Lower leg skin (tissue), 4 donors: ENCODE data around the gene GPR55. TPM values are rescaled to one million over a fixed set of nuclear protein-coding genes. Genes with fewer than 3 reads are reported as not detected.

Experiments
- DNase-seq, 2 donors: peaks; one replicate each; pipeline ENCODE4 v3.0.0-alpha.2; 2019; ENCODE audit warnings: low spot score in 2 of 2
- H3K4me3 ChIP-seq: fragments of 200-600 bp; sonication (generic); 2 replicates; pipeline ENCODE4 v1.5.1; 2017; ENCODE audit warnings: mild to moderate bottlenecking, low read depth; ENCODE audit not compliant: poor library complexity, severe bottlenecking
- CTCF ChIP-seq, 3 donors: fragments of 450-650 bp; IDR thresholded peaks; one replicate each; pipeline ENCODE4 v1.5.1; 2016; ENCODE audit warnings: antibody characterized with exemption in 3 of 3, mild to moderate bottlenecking in 3 of 3, moderate library complexity in 2 of 3
- POLR2A ChIP-seq, 2 donors: fragments of 450-650 bp; IDR thresholded peaks; one replicate each; pipeline ENCODE4 v1.6.1; 2016 to 2017; ENCODE audit warnings: antibody characterized with exemption in 2 of 2, mild to moderate bottlenecking in 1 of 2, moderate library complexity in 1 of 2
- WGBS, 2 donors: methylation state at CpG; one replicate each; pipeline ENCODE4 v1.1.5; 2018; 5-methylcytosine and 5-hydroxymethylcytosine counted together
- intact Hi-C: fragments of 100-400 bp; cut with DNase I; formaldehyde crosslinking; loops from one replicate; pipeline ENCODE4 v1.15.0; 2023; ENCODE audit warnings: low total_unique reads
- total RNA-seq, 4 donors: library from RNA; depleted of rRNA; stranded (reverse); fragments of >200 nt; gene quantifications; one replicate each; pipeline ENCODE4 v1.1.0, GENCODE V29; 2016

Gene GPR55
- total RNA-seq, 4 donors from 2014 or later: 0.30 TPM; not detected in 3

DNA sequence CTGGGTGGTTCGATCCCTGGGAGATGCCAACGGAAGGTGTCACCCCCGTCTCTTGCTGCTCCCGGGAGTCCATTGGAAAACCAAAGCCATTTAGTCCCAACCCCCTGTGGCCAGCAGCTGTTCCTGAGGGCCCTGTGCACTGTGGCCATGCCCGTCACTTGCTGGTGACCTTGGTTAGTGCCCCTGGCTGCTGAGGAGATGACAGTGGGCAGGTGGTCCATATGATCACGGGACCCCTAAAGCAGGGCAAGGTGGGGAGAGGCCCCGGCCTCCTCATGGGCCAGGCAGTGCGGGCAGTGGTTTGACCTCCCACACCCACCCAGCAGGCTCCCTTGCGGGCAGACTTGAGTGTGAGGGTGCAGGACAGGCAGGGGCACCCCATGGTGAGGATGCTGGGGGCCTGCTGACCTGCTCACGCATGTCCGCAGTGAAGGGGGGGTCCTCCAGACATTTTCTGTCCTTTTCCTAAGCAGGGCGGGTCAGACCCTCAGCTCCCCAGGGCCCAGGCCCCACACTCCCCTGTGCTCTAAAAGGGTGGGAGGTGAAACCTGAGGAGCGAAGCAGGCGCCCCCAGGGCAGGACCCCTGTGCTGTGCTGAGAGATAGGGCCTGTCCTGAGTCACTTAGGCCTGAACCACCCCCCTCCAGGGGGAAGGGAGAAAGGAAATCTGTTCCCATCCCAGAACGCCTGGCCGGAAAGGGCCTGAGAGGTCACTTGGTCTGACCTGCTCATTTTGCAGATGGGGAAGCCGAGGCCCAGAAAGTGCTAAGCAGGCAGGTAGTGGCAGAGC, 53.5 kb downstream of the GPR55 start:
- WGBS, 2 donors: 80 to 99% methylated on average over 9 to 17 of the region's 17 CpGs
- TF ChIP-seq CTCF (IDR thresholded peaks at IDR 0.05) (no peak), POLR2A (IDR thresholded peaks at IDR 0.05) (no peak)
- intact Hi-C loops: no loop called here
- DNase-seq: no peak
- no peak overlapping the region for H3K4me3 ChIP-seq

DNA sequence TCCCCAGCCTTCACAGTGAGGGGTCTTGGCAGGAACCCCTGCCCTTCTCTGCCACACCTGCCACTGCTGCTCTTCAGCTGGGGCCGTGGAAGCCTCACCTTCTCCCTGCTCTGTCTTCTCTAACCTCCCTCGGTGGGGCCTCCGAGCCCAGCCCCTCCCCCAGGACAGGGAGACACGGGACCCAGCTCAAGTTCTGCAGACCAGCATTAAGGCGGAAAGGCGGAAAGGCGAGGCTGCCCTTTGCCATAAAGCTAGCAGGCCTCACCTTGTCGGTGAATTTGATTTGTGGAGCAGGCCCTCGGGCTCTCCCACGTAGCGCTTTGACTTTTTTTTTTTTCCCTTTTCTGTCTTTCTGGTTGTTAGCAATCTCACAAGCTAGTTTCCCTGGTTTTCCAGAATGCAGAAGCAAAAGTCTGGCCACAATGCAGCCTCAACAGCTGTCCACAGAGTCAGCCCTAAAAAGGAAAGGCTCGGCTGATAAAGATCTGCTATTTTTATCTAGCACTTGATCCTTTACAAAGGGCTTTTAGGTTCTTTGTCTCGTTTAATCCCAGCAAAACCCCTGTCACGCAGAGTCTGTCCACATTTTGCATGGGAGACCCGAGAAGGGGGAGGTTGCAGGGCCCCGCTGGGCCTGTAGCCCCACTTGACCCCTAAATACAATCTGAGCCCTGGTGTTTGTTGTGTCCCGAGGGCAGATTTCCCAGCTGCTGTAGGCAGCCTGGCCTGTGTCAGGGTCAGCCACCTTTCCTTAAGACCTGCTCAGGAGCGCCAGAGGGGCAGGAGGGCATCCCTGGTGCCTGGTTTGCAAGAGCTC, 54.3 kb downstream of the GPR55 start:
- TF ChIP-seq CTCF (IDR thresholded peaks at IDR 0.05): no peak
- TF ChIP-seq POLR2A (IDR thresholded peaks at IDR 0.05): no peak
- 48 to 52% methylated on average over 18 of the region's 18 CpGs for WGBS, 2 donors
- no peak for DNase-seq
- no peak overlapping the region for H3K4me3 ChIP-seq
- intact Hi-C loops: no loop called here

DNA sequence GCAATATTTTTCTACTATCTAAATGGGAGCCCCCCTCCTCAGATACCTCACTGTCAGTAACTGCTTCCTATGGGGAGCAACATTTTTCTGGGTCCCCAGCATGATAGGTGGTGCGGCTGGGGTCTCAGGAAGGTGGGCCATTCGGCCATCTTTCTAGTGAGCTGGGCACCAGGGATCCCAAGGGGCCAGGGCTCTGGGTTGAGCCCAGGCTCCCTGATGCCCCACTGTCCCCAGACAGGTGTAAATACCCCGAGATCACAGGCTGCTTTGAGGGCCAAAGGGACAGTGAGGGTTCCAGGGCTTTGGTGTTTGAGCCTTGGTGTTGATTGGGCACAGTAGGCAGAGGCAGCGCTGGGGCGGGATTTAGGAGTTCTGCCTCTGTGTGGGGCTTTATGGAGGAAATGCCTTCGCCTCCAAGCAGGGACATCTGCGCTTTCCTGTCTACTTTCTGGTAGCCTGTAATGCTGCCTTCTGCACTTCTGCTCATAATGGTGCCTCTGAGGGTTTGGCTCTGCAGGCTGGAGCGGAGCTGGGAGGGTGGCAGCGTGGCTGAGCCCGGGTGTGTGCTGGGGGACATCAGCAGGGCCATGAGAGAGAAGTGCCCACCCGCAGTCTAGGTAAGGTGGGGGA, 55.0 kb downstream of the GPR55 start:
- intact Hi-C loops: no loop called here
- no peak for TF ChIP-seq CTCF (IDR thresholded peaks at IDR 0.05)
- TF ChIP-seq POLR2A (IDR thresholded peaks at IDR 0.05): no peak
- no peak overlapping the region for H3K4me3 ChIP-seq
- WGBS, 2 donors: 80 to 84% methylated on average over 11 of the region's 11 CpGs
- DNase-seq: no peak

DNA sequence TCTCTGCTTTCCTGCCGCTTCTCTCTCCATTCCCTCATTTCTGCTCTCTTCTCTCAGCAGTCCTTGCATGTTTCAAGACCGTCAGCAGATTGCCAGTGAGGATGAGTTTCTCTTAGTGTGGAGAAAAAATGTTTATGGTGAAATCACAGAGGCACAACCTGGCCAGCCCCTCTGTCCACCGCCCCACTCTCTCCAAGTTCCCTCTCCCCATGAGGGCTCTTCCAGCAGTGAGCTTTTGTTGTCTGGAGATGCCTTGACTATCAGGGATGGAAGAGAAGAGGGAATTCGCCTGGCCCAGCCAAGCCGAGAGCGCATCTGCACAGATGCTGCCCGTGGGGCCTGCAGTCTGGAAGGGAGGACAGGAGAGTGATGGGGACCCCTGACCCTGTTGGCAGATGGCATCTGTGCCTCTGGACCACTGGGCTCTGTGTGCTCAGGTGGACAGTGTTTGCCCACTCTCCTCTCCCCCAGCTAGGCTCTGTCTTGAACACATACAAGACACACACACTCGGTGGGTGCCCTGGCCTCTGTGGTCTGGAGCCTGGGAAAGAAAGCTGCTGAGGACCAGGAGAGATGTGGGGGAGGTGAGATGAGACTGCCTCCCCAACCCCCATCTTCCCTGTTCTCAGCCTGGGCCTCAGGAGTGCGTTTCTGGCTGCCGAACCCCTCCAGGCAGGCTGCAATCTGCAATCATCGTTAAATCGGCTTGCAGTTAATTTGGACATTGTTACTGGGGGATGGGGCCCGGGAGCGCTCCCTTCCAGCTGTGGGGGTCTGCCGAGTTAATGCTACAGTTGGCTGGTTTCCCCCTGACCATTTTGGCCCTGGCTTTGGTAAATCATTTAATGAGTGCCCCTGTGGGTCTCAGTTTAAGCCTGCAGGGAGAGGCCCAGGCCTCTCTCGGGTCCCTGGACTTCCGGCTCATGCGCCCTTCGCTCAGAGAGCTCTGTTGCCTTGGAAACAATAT, 55.8 kb downstream of the GPR55 start:
- no peak for DNase-seq
- intact Hi-C loops: no loop called here
- no peak overlapping the region for H3K4me3 ChIP-seq
- TF ChIP-seq CTCF (IDR thresholded peaks at IDR 0.05) (no peak), POLR2A (IDR thresholded peaks at IDR 0.05) (no peak)
- WGBS, 2 donors: 80 to 89% methylated on average over 19 of the region's 19 CpGs
